HTR-8/SVneo (cell line): Measurements from ENCODE around the gene MIF4GD.
A peak's percentile ranks its signal among the peaks of the same experiment; 100 is the strongest.
"Not testable (repeated sequence)": the region's sequence is repeated elsewhere in the genome, so short reads cannot be mapped to it uniquely, and the experiment has no call there.

Experiments
- DNase-seq: peaks from one replicate; pipeline ENCODE4 v3.0.0; 2011; ENCODE audit warnings: low spot score, mixed read lengths; ENCODE audit not compliant: insufficient read length
- FAIRE-seq: peaks from 2 replicates; lab custom pipeline; 2011; peaks lifted over from hg19 to GRCh38; lab: Jason Lieb, UNC

MIF4GD gene

DNA sequence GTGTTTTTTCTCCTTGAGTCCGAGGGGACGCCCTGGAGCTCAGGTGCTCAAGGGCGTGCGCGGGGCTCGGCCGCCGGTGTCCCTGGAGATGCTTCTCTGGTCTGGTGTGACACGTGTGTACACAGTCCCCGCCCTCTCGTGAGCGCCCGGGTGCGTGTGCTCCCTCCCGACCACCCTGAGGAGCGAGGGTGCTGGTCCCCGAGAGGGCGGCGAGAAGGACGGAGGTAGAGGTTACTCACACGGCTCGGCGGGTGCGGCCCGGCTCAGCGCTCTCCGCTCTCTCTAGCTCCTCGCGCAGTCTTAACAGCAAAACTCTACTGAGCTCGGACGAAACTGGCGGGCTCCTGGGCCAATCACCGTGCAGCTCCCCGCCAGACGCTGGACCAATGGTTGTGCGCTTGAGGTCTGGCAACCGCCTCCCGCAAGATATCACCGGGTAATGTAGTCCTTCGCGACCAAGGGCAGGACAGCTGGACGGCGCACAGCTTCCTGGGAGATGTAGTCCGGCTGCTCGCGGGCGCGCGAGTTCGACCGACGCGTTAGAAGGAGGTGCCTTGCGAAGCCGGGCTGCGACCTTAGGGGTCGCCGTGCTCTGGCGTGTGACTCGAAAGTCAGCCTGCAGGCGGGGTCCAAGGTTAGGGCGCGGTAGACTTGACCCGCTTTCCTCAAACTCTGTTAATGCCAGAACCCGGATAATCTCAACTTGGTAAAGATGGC lies 18.2 kb upstream of the MIF4GD start, which contains the start of gene SLC25A19:
TSS of gene SLC25A19 (minus strand) at position 319 of the 717 bp plus-strand sequence. CDS start 2,669 bp downstream, outside the sequence.
- DNase-seq (peak; percentile 100), FAIRE-seq (peak; percentile 98)

DNA sequence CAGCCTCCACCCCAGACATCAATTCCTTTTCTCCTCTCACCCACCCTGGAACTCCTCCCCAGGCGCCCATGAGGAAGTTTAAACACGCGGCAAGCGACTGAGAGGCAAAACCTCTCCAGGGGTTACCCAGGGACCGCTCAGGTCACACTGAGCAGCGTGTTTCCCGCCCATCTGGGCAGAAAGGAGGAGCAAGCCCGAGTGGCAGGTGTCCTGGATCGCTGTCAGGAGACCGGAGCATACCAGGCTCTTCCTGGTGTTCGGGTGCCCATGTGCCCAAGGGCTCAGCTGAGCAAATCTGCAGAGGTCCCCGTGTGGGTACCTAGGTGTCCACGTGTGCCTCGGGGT lies 17.7 kb upstream of the MIF4GD start:
- no peak for FAIRE-seq
- peak; percentile 62 for DNase-seq

DNA sequence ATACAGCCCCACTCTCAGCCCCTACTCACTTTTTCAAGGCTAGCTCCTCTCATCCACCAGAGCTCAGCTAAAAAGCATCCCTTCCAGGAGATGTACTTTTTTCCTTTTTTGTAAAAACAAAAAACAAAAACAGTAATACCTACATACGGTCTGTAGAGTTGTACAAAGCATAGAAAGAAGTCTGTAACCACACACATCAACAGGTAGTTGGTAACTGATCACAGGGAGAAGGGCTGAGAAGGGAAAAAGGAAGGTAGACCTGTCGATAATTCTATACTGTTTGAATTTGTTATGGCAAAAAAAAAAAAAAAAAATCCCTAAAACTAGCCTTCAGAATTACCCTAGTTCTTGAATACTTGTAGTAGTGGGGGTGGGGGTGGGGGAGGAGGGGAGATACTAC lies 17.3 kb upstream of the MIF4GD start:
- DNase-seq, result no peak
- FAIRE-seq, result no peak

DNA sequence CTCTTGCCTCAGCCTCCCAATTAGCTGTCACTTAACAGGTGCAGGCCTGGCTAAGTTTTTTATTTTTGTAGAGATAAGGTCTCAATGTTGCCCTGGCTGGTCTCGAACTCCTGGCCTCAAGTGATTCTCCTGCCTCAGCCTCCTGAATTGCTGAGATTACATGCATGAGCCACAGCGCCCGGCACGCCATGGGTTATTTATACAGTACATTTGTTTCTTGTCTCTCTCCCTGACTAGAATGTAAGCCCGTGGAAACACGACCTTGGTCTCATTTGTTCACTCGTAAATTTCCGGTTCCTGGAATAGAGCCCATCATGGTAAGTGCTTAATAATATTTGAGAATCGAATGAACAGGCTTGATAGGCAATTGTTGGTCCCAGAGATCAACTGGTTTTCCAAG lies 16.2 kb upstream of the MIF4GD start:
- FAIRE-seq (no peak), DNase-seq (no peak)

DNA sequence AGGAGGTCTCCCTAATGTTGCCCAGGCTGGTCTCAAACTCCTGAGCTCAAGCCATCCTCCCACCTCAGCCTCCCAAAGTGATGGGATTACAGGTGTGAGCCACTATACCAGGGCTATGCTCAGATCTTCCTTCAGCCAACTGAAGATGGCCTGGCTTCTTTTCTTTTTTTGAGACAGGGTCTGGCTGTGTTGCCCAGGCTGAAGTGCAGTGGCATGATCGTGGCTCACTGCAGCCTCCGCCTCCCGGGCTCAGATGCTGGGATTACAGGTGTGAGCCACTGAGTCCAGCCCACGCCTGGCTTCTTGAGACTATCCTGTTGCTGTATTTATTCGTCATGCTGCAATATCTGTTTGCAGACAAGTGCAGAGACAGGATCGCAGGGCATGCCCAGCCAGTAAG lies 14.1 kb upstream of the MIF4GD start:
- peak; percentile 44 for FAIRE-seq
- no peak for DNase-seq

DNA sequence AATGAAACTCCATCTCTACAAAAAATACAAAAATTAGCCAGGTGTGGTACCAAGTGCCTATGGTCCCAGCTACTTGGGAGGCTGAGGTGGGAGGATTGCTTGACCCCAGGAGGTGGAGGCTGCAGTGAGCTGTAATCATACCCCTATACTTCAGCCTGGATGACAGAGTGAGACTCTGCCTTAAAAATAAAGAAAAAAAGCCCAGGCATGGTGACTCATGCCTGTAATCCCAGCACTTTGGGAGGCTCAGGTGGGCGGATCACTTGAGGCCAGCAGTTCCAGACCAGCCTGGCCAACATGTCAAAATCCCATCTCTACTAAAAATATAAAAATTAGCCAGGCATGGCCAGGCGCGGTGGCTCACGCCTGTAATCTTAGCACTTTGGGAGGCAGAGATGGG lies 9.2 kb upstream of the MIF4GD start:
- FAIRE-seq, DNase-seq: not testable (repeated sequence)

DNA sequence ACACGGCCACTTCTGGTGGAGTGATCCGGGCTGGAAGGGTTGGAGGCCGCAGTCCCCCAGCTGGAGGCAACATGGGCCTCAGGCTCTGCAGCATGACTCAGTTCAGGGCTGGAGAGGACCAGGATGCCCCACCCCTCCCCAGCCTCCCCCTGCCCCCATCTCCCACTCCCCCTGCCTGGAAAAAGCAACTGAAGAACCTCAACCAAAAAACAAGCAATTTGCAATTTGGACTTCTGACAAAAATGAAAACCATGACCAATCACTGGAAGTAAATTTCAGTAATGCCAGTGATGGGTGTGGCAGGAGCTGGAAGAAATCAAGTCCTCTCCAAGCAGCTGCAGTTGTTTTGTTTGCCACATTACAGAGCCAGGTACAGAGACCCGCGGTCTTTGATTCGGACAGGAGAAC lies 6.6 kb upstream of the MIF4GD start:
- DNase-seq (no peak), FAIRE-seq (peak; percentile 52)

DNA sequence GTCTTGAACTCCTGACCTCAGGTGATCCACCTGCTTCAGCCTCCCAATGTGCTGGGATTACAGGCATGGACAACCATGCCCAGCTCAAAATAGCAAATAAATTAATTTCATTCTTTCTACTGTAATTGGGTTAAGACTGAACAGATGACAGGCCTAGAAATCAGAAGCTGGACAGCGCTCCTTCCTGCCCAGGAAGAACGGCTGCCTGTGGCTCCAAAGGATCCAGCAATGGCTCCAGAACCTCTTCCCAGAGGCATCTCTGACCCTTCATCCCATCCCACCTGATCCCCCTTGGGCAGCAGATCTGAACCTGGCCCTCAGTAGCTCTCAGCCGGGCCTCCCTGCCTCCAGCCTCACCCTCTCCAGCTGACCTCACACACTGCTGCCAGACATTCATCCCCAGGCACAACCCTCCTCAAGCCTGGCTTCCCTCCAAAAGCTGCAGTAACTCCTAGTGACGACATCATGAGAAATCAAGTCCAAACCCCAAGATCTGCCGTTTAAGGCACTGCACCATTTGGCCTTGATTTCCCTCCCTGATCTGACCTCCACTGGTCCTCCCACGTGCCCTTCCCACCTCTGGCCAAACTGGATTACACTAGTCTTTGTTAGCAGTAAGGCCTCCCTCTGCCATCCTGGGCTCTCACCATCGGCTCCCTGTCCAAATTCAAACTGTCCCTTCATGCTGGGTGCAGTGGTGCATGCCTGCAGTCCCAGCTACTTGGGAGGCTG lies 3.1 kb upstream of the MIF4GD start:
- FAIRE-seq (peak; percentile 51), DNase-seq (no peak)

DNA sequence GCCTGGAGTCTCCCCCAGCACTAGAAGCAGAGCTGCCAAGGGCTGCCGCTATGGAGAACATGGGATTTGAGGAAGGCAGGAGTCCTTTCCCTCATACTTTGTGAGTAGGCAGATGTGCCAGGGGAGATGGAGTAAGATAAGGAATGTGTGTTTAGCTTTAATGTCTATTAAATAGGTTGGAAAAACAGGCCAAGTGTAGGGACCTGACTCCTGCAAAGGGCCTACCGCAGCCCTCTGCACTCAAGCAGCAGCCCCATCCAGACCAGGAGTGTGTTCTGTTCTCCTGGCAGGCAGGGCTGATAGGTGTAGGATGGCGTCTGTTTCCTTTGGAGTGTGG lies 1.8 kb upstream of the MIF4GD start:
- no peak for FAIRE-seq

DNA sequence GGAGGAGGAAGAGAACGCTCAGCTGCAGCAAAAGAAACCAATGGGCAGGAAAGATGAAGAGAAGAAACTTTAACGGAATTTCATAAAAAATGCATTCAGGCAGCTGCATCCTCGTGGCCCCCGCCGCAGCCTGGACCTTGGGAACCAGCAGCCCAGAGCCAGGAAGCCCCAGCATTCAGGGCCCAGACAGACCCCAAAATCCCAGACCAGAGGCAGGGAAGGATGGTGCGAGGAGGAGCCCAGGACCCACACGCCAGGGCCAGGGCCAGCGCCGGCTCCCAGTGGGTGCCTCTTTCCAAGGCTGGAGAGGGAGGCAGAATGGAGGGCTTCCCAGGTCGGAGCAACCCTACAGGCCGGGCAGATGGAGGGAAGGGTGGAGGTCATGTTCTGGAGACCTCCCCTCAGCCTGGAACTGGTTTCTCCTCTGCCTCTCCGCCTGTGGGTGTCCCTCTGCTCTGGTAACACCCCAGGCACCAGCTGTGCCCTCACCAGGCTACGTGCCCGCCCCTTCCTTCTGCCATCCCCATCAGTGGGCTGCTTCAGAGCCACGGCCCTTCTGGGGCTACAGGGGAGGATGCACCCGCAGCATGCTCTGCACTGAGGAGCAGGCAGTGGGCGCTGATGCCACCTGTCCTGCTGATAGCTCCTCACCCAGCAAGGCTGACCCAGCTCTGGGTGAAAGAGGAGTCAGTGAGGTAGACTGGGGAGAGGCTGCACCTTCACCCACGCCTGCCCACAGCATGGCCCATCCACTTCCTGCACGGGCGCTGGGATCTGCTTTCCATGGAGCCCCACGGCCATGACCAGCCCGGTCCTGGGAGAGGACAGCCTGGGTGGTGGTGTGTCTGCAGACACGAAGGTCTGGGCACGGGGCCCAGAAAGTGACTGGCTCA lies 1.2 kb upstream of the MIF4GD start:
- FAIRE-seq (no peak), DNase-seq (no peak)

More for the DNA sequence above, 1.8 kb upstream of the MIF4GD start:
- DNase-seq, result no peak

DNA sequence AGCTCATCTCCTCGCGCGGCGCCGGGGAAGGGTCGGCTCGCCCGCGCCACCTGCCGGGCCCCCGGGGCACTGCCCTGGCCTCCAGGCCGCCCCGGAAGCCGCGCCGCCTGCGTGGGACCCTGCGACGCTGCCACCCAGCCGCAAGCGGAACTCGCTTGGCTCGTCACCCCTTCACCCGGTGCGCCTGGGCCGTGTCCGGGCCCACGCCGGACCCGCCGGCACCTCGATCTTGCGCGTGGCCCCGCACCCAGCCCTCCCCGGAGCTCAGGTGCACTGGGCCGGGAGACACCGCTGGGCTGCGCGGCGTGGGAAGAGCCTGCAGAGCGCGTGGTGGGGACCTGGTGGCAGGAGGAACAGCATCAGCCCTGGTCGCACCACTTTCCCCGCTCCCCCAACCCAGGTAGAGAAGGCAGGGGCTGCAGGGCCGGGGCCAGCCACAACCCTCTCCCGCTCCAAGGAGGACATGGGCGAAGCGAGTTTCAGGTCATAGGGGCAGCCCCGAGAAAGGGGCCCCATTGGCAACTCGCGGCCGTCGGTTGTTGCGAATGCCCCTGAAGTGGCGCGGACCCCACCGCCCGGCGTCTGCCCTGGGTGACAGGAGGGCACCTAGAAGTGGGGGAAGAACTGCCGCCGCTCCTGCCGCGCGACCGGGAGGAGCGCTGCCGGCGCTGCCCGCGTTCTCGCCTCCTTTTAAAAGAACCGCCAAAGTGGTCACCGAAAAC lies 363 bp upstream of the MIF4GD start:
- peak; percentile 91 for DNase-seq
- peak; percentile 89 for FAIRE-seq

DNA sequence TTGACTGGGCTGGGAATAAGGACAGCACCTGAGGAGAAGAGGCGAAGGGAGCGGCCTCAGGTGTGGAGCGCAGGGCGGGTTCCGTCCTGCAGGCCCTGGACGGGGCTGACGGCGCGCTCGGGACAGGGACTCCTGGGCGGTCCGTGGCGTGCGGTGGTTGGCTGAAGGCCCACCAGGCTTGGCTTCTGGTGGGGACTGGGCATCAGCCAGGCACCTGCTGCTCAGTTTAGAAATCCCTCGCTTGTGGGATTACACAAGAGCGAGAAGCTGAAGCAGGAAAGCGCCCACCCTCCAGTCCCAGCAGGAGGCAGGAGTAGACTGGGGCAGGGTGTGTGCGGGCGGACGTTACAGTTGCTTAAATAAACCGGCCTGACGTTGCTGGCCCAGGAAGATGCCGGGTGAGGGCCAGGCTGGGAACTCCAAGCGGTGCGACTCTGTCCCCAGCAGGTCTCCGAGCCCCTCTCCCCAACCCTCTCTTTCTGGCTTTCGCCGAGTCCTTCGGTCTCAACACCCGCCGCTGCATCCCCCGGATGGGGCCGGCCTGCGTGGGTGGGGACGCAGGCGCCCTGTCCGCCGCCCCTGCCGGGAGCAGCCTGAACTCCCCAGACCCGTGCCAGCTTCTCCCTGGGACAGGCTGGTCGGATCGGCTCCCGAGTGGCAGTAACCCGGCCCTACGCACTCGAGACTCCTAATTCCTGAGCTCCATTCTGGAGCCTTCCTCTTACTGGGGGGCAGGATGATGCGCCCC lies 639 bp downstream of the MIF4GD start:
- peak; percentile 83 for DNase-seq
- FAIRE-seq, result peak; percentile 16

DNA sequence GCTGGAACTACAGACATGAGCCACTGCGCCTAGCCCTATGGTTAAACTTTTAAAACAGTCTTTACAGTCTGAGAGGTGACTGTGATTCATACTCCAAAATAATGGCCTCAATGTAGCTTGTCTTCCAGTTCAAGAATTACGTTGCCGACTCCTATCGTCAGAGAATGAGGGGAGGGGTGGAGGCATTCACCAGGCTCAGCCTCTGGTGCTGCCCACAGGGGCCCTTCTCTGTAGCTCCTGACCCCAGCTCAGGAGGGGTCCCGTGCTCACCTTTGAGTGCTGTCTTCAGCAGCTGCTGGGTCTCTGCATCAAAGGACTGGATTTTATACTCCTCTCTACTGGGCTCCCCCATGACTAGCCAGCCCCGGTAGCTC lies 1.2 kb downstream of the MIF4GD start:
- FAIRE-seq, result no peak

DNA sequence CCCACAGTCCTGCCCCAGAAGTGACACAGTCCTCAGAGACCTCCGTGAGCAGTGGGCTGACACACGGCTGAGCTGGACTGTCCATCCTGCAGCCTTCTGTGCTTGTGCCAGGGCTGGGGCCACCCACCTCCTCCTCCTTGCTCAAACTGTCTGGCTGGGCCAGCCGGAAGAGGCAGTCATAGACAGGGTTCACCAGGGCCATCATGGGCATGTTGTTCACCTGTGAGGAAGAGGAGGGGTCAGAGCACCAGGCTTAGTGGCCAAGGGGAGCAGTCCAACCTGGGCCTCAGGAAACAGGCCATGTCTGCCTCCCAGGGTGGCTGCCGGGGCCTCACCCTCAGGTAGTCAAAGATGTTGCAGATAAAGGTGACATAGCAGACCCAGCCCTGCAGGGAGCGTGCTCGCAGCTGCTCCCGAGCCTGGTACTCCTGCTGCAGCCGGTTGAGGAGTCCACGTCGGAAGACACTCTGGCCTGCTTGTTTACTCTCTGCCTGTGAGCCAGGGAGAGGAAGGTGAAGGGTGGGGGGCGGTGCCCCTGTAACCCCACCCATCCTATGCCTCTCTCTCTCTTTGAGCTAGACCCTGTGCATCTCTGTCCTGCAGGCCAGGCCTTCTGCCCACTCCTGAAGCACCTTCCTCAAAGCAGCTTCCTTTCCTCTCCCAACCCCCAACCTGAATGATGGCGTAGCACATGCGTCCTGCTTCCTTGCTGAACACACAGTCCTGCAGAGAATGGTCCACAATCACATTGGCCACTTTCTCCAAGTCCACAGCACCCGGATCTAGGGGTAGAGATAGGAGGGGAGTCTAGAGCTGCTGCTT lies 3.4 kb downstream of the MIF4GD start:
- peak; percentile 44 for FAIRE-seq
- DNase-seq, result no peak

More for the DNA sequence above, 1.2 kb downstream of the MIF4GD start:
- no peak for DNase-seq

DNA sequence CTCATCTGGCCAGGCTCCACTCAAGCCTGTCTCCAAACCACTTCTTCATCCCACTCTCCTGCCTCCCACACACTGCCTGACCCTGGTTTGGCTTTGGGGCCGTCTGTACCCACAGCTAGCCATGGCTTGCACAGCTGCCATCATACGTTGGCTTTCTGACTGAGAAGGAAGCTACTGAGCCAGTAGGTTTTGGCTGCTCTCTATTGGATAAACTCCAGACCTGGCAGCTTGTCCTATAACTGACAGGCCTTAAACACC lies 3.9 kb downstream of the MIF4GD start:
- FAIRE-seq, result peak; percentile 38
- DNase-seq, result no peak

DNA sequence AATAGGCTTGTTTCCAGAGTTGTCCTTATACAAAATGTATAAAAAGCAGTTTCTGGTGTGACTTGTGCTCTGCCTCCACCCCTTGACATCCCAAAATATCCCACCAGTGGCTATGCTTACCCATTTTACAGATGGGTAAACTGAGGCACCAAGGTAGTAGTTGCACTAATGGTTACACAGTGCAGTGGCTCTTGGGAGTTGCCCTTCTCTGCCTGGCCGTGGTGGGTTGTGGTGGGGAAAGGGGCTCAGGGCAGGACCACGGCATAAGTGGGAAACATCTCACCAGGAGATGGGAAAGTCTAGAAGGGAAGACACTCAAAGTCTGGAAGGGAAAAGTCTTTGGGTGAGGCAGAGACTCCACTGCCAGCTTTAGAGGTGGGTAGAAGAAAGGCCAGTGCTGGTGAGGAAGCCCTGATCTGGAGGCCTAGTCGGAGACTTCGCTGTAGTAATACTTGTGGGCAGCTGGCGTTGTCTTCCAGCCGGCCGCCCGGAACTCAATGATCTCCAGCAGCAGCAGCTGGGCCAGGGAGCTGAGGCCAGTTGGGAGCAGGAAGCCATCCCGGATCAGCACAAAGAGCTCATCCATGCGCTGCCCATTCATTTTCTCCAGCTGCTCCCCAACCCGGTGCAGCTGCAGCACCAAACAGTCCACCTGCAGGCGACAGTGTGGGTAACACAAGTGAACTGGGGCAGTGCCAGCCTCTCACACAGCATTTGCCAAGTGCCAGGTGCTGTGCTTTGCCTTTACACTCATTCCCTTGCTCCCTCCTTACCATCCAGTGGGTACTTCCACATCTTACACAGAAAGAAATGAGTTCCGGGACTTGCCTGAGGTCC lies 4.5 kb downstream of the MIF4GD start:
- no peak for FAIRE-seq
- DNase-seq, result no peak

DNA sequence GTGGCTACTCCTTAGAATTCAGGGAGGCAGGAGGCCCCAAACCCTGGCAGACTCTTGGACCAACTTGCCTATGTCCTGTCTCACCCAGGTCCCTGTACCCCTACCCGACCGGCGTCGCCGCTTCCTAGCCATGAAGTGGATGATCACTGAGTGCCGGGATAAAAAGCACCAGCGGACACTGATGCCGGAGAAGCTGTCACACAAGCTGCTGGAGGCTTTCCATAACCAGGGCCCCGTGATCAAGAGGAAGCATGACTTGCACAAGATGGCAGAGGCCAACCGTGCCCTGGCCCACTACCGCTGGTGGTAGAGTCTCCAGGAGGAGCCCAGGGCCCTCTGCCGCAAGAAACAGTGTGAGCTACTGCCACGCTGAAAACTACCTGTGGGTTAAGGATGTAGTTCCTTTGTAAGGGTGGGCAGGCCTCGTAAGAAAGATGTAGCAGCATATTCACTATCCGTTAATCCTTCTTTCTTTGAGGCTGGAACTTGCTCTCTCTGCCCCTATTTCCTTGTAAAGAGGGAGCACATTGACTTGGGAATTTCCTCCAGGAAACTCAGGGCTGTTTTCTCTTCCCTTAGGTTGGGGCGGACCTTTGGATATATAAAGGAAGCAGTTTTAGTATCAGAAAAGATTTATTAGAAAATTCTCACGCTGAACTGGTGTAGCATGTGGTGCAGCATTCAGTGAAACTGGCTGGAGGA lies 5.3 kb downstream of the MIF4GD start:
- FAIRE-seq, result no peak
- DNase-seq, result no peak

DNA sequence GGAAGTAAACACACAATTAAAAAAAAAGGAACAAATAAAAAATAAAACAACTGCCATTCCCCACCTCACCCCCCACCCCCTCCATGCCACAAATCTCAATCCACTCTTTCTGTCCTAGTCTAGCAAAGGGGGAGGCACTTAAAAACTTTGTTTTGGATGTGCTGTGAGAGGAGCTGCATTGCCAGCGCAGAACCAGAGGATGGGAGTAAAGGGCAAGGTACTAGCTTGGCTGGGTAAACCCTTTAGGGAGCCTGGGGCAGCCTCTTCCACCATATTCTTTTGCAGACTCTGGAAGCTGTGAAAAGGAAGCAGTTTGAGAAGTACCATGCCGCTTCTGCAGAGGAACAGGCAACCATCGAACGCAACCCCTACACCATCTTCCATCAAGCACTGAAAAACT lies 8.0 kb downstream of the MIF4GD start:
- FAIRE-seq (no peak), DNase-seq (no peak)
